ENCODE data around the gene ADAMTS17. TPM values are rescaled to one million over a fixed set of nuclear protein-coding genes. Genes with fewer than 3 reads are reported as not detected.

Gene ADAMTS17
- total RNA-seq, 1 experiment from 2014 or later: 1.6 TPM

- BruUV-seq (replicated peaks): no TSS peak
- in situ Hi-C loops (cut with HindIII; ENCODE audit: low pct_unique_long_range_greater_than_20kb, low sequenced_read_pairs): no loop called here
These were observed 88.9 kb downstream of the ADAMTS17 start for GRCh38 chr15:100252779-100253417.

DNA sequence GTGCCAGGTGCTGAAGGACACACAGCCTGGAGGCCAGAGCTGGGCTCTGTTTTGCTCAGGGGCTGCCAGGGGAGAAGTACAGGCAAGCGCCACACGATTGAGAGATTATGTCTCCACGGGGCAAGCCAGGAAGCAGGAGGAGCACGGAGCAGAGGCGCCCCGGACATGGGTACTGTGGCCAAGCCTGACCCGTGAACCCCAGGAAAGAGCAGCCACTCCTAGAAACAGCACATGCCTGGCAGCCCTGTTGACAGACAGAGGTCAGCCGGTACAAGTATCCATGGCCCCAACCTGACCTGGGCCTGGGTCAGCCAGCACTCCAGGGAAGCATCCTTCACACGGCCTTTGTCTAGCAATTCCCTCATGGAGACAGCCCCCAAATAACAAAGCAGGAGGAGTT is 89.4 kb downstream of the ADAMTS17 start:
- no TSS peak for BruUV-seq (replicated peaks)
- no peak for TF ChIP-seq SIN3A (IDR thresholded peaks at IDR 0.05; ENCODE audit: borderline replicate concordance, insufficient read depth, low read depth, low read length)
- no peak for TF ChIP-seq TCF7L2 (IDR thresholded peaks at IDR 0.05; ENCODE audit: low read depth, low read length)
- TF ChIP-seq POLR2AphosphoS5 (IDR thresholded peaks at IDR 0.05; ENCODE audit: low read depth, low read length): no peak
- TF ChIP-seq, protein P1, sequence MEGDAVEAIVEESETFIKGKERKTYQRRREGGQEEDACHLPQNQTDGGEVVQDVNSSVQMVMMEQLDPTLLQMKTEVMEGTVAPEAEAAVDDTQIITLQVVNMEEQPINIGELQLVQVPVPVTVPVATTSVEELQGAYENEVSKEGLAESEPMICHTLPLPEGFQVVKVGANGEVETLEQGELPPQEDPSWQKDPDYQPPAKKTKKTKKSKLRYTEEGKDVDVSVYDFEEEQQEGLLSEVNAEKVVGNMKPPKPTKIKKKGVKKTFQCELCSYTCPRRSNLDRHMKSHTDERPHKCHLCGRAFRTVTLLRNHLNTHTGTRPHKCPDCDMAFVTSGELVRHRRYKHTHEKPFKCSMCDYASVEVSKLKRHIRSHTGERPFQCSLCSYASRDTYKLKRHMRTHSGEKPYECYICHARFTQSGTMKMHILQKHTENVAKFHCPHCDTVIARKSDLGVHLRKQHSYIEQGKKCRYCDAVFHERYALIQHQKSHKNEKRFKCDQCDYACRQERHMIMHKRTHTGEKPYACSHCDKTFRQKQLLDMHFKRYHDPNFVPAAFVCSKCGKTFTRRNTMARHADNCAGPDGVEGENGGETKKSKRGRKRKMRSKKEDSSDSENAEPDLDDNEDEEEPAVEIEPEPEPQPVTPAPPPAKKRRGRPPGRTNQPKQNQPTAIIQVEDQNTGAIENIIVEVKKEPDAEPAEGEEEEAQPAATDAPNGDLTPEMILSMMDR (IDR thresholded peaks at IDR 0.05): no peak
- no peak for TF ChIP-seq REST (IDR thresholded peaks at IDR 0.05; ENCODE audit: insufficient read depth in 1 of 2, low read depth in 2 of 2, low read length in 1 of 2)
- Histone ChIP-seq H3K4me1 (ENCODE audit: control insufficient read depth, insufficient read depth, low read length) (no peaks in the 10 kb centered on the region), H3K4me3 (ENCODE audit: low read depth in 2 of 2, low read length in 2 of 2) (no peak overlapping the region), H3K27me3 (ENCODE audit: control insufficient read depth, insufficient read depth, low read length) (no peaks in the 10 kb centered on the region), H3K36me3 (ENCODE audit: control insufficient read depth, insufficient read depth, low read length) (no peaks in the 10 kb centered on the region), H3K9me3 (ENCODE audit: control insufficient read depth, insufficient read depth, low read depth, low read length) (no peaks in the 10 kb centered on the region), H3K27ac (ENCODE audit: low read length) (no peak overlapping the region)
- in situ Hi-C loops (cut with HindIII; ENCODE audit: low pct_unique_long_range_greater_than_20kb, low sequenced_read_pairs) (no loop called here), intact Hi-C loops (cut with micrococcal nuclease; ENCODE audit: unreplicated experiment) (no loop called here)
- DNase-seq (ENCODE audit: low read depth, low spot score) (no peak), ATAC-seq (no peak)
- ChIA-PET CTCF (no interaction called here), POLR2A (no interaction called here)

More at GRCh38 chr15:100252779-100253417, 88.9 kb downstream of the ADAMTS17 start:
- H3K27me3 ChIP-seq (ENCODE audit: control insufficient read depth, insufficient read depth, low read length): no peaks in the 10 kb centered on the region
- no peak overlapping the region for H3K27ac ChIP-seq (ENCODE audit: low read length)
- ChIA-PET CTCF (no interaction called here), POLR2A (no interaction called here)
- H3K4me3 ChIP-seq (ENCODE audit: low read depth in 2 of 2, low read length in 2 of 2): no peak overlapping the region
- no peak for ATAC-seq
- TF ChIP-seq REST (IDR thresholded peaks at IDR 0.05; ENCODE audit: insufficient read depth in 1 of 2, low read depth in 2 of 2, low read length in 1 of 2): no peak
- no peak for TF ChIP-seq SIN3A (IDR thresholded peaks at IDR 0.05; ENCODE audit: borderline replicate concordance, insufficient read depth, low read depth, low read length)
- no peak for TF ChIP-seq POLR2AphosphoS5 (IDR thresholded peaks at IDR 0.05; ENCODE audit: low read depth, low read length)
- no peaks in the 10 kb centered on the region for H3K36me3 ChIP-seq (ENCODE audit: control insufficient read depth, insufficient read depth, low read length)
- intact Hi-C loops (cut with micrococcal nuclease; ENCODE audit: unreplicated experiment): no loop called here
- H3K9me3 ChIP-seq (ENCODE audit: control insufficient read depth, insufficient read depth, low read depth, low read length): no peaks in the 10 kb centered on the region
- DNase-seq (ENCODE audit: low read depth, low spot score): no peak
- no peaks in the 10 kb centered on the region for H3K4me1 ChIP-seq (ENCODE audit: control insufficient read depth, insufficient read depth, low read length)
